Ascending aorta (tissue), 2 donors: ENCODE data around the gene MYO18A. TPM values are rescaled to one million over a fixed set of nuclear protein-coding genes. Genes with fewer than 3 reads are reported as not detected.

ENCODE experiments used
- DNase-seq, 2 donors: peaks; one replicate each; pipeline ENCODE4 v3.0.0-alpha.2; 2019; ENCODE audit warnings: low spot score in 2 of 2
- H3K27ac ChIP-seq, 2 donors: fragments of 200-600 bp; sonication (generic); one replicate each; pipeline ENCODE4 v1.5.1; 2016 to 2017; ENCODE audit warnings: mild to moderate bottlenecking in 1 of 2
- H3K27me3 ChIP-seq: fragments of 200-600 bp; sonication (generic); one replicate; pipeline ENCODE4 v1.5.1; 2017
- H3K36me3 ChIP-seq, 2 donors: fragments of 200-600 bp; sonication (generic); one replicate each; pipeline ENCODE4 v1.5.1; 2016
- H3K4me1 ChIP-seq, 2 donors: fragments of 200-600 bp; sonication (generic); one replicate each; pipeline ENCODE4 v1.5.1; 2016 to 2017; ENCODE audit warnings: mild to moderate bottlenecking in 1 of 2
- H3K4me3 ChIP-seq, 2 donors: fragments of 200-600 bp; sonication (generic); one replicate each; pipeline ENCODE4 v1.5.1; 2016 to 2017; ENCODE audit warnings: mild to moderate bottlenecking in 1 of 2
- H3K9me3 ChIP-seq, 2 donors: fragments of 200-600 bp; sonication (generic); one replicate each; pipeline ENCODE4 v1.5.1; 2016
- intact Hi-C: fragments of 100-400 bp; cut with DNase I; formaldehyde crosslinking; loops from one replicate; pipeline ENCODE4 v1.15.1; 2023
- total RNA-seq: library from RNA; depleted of rRNA; stranded (reverse); fragments of >200 nt; gene quantifications from one replicate; pipeline ENCODE4 v1.1.0, GENCODE V29; 2016
- TF ChIP-seq, protein P1 (sequence below), 3 experiments: fragments of 200-600 bp in 2 of 3; fragments of 450-650 bp in 1 of 3; sonication (generic) in 2 of 3; IDR thresholded peaks; one replicate each; pipeline ENCODE4 v1.5.1; 2016 to 2019; ENCODE audit warnings: antibody characterized with exemption in 3 of 3, mild to moderate bottlenecking in 1 of 3, moderate library complexity in 1 of 3

The MYO18A gene
- total RNA-seq, 1 donor from 2014 or later = 185 TPM

DNA sequence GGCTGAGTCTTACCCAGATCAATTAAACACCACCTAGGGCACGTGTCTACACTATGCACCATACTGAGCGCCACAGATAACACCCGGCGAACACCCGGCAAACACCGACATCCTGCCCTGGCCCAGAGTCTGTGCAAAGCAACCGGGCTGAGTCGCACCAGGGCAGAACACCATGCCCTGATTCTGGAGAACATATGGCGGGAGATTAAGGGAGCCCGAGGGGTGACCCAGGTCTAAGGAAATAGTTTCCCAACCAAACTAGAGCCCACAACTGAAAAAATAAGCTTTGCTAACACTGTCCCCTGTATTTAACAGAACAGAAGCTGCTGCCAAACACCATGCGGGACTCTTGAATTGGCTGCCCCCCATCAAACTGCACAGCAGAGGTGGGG lies 22.1 kb downstream of the MYO18A start:
- intact Hi-C loops = no loop called here
- Histone ChIP-seq H3K27me3 (no peaks in the 10 kb centered on the region), H3K36me3 (no peaks in the 10 kb centered on the region), H3K4me3 (no peak overlapping the region), H3K9me3 (no peaks in the 10 kb centered on the region), H3K27ac (no peak overlapping the region), H3K4me1 (peaks cover 16 to 37% of the 10 kb centered on the region in 2 donors)
- TF ChIP-seq, protein P1, sequence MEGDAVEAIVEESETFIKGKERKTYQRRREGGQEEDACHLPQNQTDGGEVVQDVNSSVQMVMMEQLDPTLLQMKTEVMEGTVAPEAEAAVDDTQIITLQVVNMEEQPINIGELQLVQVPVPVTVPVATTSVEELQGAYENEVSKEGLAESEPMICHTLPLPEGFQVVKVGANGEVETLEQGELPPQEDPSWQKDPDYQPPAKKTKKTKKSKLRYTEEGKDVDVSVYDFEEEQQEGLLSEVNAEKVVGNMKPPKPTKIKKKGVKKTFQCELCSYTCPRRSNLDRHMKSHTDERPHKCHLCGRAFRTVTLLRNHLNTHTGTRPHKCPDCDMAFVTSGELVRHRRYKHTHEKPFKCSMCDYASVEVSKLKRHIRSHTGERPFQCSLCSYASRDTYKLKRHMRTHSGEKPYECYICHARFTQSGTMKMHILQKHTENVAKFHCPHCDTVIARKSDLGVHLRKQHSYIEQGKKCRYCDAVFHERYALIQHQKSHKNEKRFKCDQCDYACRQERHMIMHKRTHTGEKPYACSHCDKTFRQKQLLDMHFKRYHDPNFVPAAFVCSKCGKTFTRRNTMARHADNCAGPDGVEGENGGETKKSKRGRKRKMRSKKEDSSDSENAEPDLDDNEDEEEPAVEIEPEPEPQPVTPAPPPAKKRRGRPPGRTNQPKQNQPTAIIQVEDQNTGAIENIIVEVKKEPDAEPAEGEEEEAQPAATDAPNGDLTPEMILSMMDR (IDR thresholded peaks at IDR 0.05) = no peak
- DNase-seq = no peak

DNA sequence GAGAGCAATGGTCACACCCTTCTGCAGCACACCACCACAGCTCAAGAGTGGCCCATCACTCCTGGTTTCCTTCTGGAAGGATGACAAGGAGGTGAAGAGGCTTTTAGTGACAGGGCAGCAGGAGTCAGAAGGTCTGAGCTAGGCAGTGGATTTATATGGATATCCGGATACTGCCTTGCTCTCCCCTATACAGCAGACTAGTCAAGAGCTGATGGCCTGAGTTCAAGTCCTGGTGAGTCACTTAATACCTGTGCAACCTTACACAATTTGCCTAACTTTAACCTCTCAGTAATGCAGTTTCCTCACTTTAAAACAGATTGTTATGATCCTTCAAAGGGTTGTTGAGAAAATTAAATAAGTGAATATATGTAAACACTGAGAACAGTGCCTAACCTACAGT lies 22.9 kb downstream of the MYO18A start:
- H3K4me1 ChIP-seq = peaks cover 12 to 34% of the 10 kb centered on the region in 2 donors
- H3K27me3 ChIP-seq = no peaks in the 10 kb centered on the region
- intact Hi-C loops = no loop called here
- TF ChIP-seq, protein P1 (IDR thresholded peaks at IDR 0.05) = no peak
- H3K9me3 ChIP-seq = no peaks in the 10 kb centered on the region
- H3K27ac ChIP-seq = peak overlapping the region in 1 of 2 donors; percentile 12
- no peaks in the 10 kb centered on the region for H3K36me3 ChIP-seq
- H3K4me3 ChIP-seq = no peak overlapping the region
- DNase-seq = no peak

DNA sequence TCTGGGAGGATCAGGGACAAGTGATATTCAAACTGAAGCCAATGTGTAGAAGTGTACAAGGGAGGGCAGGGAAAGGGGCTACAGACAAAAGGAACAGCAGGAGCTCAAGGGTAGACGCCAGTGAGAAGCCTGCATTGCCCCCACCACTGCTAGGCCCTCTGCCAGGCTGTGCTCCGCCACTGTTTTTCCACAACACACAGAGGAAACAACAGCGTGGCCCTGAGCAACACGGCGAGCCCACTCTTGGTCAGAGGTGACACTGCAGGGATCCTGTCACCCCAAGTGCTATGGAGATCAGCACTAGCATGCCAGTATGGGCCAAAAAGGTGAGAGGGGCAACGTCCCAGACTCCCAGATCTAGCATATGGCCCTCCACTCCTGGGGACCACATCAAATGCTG lies 23.4 kb downstream of the MYO18A start:
- no peaks in the 10 kb centered on the region for H3K27me3 ChIP-seq
- H3K4me1 ChIP-seq = peaks cover 12 to 34% of the 10 kb centered on the region in 2 donors
- intact Hi-C loops = no loop called here
- no peak for DNase-seq
- no peak overlapping the region for H3K4me3 ChIP-seq
- peak overlapping the region in 1 of 2 donors; percentile 12 for H3K27ac ChIP-seq
- H3K36me3 ChIP-seq = no peaks in the 10 kb centered on the region
- H3K9me3 ChIP-seq = no peaks in the 10 kb centered on the region
- TF ChIP-seq, protein P1 (IDR thresholded peaks at IDR 0.05) = no peak

DNA sequence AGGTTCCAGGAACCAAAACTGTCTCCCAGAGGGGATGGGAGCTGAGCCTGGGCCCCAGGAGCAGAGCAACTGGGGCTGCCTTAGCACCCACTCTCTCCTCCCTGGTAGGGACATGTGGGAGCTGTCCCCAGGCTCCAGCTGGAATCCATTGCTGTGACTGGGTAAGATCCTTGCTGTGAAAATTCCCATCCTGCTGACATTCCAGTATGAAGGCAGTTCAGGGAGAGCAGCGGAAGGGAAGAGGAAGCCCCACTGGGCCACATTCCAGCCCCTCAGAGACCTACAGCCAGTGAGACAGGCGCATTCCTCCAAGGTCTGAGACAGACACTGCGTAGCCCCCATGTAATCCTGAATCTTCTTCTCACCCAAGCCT lies 24.2 kb downstream of the MYO18A start:
- intact Hi-C loops = no loop called here
- no peaks in the 10 kb centered on the region for H3K27me3 ChIP-seq
- H3K27ac ChIP-seq = peak overlapping the region; percentile 57 to 70
- peaks cover 12 to 34% of the 10 kb centered on the region in 2 donors for H3K4me1 ChIP-seq
- H3K36me3 ChIP-seq = no peaks in the 10 kb centered on the region
- no peaks in the 10 kb centered on the region for H3K9me3 ChIP-seq
- H3K4me3 ChIP-seq = no peak overlapping the region
- TF ChIP-seq, protein P1 (IDR thresholded peaks at IDR 0.05) = no peak
- DNase-seq = no peak

DNA sequence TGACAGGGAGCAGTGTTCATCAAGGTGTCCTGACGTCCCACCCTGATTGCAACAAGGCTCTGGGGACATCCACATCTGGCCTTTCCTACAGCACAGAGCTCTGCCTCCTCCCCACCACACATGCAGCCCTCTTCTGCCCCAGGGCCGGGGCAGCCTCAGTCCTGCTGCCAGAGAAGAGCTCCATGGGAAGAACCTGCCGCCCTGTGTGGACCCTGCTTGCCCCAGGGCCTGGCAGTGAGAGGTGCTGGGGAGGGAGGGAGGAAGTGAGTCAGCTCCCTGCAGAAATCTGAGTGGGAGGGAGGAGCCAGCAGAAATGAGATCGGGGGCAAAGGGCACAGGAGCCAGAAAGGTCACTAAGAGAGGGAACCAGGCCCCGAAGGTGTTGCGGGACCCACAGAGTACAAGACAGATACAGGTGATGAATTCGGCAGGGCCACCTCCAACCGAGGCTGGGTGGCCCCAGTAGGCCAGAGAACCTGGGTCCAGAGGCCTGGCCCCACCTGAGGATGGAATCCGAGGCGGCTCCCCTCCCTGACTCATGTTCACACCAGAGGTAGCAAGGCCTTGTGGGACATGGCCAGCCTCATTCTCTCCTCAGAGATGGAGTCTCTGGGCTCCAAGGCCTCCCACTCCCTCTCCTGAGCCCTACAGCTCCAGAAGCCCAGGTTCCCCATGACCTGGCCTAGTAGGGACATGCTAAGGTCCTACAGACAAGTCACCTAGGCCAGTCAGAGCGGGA lies 24.8 kb downstream of the MYO18A start:
- Histone ChIP-seq H3K27ac (peak overlapping the region; percentile 57 to 70), H3K9me3 (no peaks in the 10 kb centered on the region), H3K4me1 (peaks cover 12 to 34% of the 10 kb centered on the region in 2 donors), H3K27me3 (no peaks in the 10 kb centered on the region), H3K36me3 (no peaks in the 10 kb centered on the region), H3K4me3 (peak overlapping the region in 1 of 2 donors; percentile 11)
- DNase-seq = peak in 1 of 2 donors; percentile 80
- TF ChIP-seq, protein P1 (IDR thresholded peaks at IDR 0.05) = no peak
- intact Hi-C loops = no loop called here
